Dendritic cell treated with granulocyte-macrophage colony-stimulating factor and Interleukin-4, amounts not matched to agents 40 ng/mL and 50 ng/mL, for 4 days (primary cell): ENCODE data around the gene ERCC4.
"Not testable (repeated sequence)": the region's sequence is repeated elsewhere in the genome, so short reads cannot be mapped to it uniquely, and the experiment has no call there.

ENCODE experiments used
- H3K27ac Mint-ChIP-seq: one replicate; pipeline ENCODE4 v1.8.0; 2022; ENCODE audit warnings: mild to moderate bottlenecking, mixed read lengths
- H3K27me3 Mint-ChIP-seq: one replicate; pipeline ENCODE4 v1.8.0; 2022; ENCODE audit warnings: mild to moderate bottlenecking, mixed read lengths
- H3K36me3 Mint-ChIP-seq: one replicate; pipeline ENCODE4 v1.8.0; 2022; ENCODE audit warnings: low read depth, mixed read lengths
- H3K4me1 Mint-ChIP-seq: one replicate; pipeline ENCODE4 v1.8.0; 2022; ENCODE audit warnings: low read depth, mixed read lengths
- H3K4me3 Mint-ChIP-seq: one replicate; pipeline ENCODE4 v1.8.0; 2022; ENCODE audit warnings: mild to moderate bottlenecking, moderate library complexity, mixed read lengths
- H3K9me3 Mint-ChIP-seq: one replicate; pipeline ENCODE4 v1.8.0; 2022; ENCODE audit warnings: mixed read lengths
- intact Hi-C: fragments of 100-400 bp; cut with micrococcal nuclease; formaldehyde crosslinking; loops from one replicate; pipeline ENCODE4 v1.15.0; 2022

Gene ERCC4

DNA sequence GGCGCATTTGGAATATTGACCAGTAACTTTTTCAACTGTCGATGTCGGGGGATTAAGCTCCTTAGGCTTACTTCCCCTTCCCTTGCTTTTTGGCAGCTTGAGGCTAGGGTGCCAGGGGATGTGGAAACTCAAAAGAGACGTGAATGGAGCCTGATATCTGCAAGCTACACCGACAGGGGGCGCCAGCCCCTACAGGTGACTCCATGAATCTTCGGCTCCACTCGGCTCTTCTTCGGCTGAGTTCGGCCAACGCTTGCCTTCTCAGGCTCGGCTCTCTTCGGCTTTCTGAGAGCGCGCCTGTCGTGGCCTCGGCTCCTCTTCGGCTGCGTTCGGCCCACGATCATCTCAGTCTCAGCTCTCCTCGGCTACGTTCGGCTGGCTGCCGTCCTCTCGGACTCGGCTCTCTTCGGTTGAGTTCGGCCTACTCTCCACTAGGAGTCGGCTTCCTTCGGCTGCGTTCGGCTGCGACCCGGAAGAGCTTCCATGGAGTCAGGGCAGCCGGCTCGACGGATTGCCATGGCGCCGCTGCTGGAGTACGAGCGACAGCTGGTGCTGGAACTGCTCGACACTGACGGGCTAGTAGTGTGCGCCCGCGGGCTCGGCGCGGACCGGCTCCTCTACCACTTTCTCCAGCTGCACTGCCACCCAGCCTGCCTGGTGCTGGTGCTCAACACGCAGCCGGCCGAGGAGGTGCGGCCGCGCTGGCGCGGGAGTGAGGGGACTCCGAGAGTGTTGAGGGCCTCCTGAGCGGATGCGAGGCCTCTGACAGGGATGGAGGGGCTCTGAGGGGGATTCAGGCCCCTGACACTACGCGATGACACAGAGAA, at the start of gene ERCC4:
Gene ERCC4 (plus strand): TSS at position 472 of the 827 bp plus-strand sequence. CDS start 12 bp downstream, at position 484.
- peaks cover 13% of the 10 kb centered on the region for H3K36me3 Mint-ChIP-seq

DNA sequence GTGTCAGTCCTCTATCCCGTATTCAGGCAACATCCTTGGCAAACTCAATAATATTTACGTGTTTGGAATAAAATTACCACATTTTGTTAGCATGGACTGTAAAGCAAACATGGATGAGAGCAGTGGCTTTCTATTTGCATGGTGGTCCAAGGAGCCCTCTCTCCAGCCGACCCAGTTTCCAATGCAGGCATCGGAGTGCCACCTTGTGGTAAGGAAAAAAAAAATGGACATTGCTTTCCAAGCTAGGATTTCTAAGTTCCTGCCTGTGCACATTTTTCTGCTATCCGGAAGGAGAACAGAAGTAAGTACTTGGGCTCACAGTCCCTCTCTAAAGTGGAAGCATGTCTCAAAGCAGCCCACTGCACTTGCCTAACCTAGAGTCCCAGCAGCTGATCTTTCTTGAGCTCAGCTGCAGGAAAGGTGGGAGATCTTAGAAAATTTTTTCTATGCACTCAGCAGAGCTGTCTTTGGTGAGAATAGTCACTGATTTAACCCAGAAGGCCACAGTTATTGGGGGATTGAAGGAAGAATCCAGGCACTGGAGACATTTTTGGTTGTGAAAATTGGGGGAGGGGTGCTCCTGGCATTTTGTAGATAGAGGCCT, 46.0 kb upstream of the ERCC4 start:
- Mint-ChIP-seq H3K36me3 (no peaks in the 10 kb centered on the region), H3K27me3 (peaks cover 4% of the 10 kb centered on the region), H3K4me1 (no peaks in the 10 kb centered on the region), H3K4me3 (no peak overlapping the region), H3K9me3 (no peaks in the 10 kb centered on the region), H3K27ac (no peak overlapping the region)
- intact Hi-C loops, result no loop called here

More for the DNA sequence above, at the start of gene ERCC4:
- intact Hi-C loops, result loop anchor here (5.0 kb wide), 2 partner anchors 367 to 382 kb away; no protein-coding TSS in a partner anchor
- peaks cover 7% of the 10 kb centered on the region for H3K27me3 Mint-ChIP-seq
- H3K9me3 Mint-ChIP-seq, result no peaks in the 10 kb centered on the region
- peak within 1 kb of the TSS; percentile 94 for H3K27ac Mint-ChIP-seq
- peak within 1 kb of the TSS; percentile 94 for H3K4me3 Mint-ChIP-seq
- peaks cover 30% of the 10 kb centered on the region for H3K4me1 Mint-ChIP-seq

DNA sequence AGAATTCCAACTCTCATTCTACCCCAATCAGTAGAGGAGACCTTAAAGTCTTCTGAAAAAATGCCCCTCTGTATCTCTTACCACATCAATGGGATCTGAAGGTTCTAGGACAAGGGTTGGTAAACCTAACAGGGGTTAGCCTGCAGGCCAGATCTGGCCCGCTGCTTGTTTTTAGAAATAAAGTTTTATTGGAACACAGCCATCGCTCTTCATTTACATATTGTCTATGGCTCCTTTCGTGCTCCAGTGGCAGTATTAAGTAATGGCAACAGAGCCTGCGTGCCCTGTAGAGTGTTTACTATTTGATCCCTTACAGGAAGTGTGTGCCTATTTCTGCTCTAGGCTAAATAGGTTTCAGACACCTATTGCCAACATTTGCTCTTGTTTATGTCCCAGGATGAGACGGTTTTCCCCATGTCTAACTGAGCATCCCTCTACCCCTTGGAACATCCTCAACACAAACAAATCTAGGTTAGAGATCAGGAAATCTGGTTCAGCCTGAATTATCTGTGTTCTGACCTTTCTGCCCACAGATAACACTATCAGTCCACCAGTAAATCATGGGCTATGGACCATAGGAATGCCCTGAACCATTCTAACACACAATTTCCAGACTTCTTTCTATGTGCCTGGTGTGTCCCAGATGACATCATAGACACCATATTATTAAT, 44.2 kb upstream of the ERCC4 start:
- Mint-ChIP-seq H3K27ac (no peak overlapping the region), H3K27me3 (peaks cover 4% of the 10 kb centered on the region), H3K9me3 (no peaks in the 10 kb centered on the region), H3K4me1 (no peaks in the 10 kb centered on the region), H3K36me3 (no peaks in the 10 kb centered on the region), H3K4me3 (no peak overlapping the region)
- intact Hi-C loops, result no loop called here

DNA sequence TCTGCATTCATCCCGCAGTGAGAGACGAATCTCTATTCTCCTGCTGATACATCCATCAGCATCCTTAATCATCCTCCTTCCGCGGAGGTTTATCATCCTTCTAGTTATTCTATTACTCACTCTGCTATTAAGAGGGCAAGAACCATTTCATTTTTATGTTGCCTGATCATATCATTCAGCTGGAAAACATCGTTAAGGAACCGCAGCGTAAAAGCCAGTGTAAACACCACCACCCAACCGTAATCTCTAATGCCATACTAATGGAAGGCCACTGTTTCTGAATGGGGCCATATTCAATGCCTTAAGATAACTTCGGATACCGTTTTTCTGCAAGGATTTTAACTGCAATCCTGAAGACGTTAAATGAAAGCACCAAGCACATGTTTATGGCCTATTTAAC, 36.7 kb upstream of the ERCC4 start:
- no peak overlapping the region for H3K27ac Mint-ChIP-seq
- H3K9me3 Mint-ChIP-seq, result peaks cover 14% of the 10 kb centered on the region
- intact Hi-C loops, result no loop called here
- no peaks in the 10 kb centered on the region for H3K27me3 Mint-ChIP-seq
- no peak overlapping the region for H3K4me3 Mint-ChIP-seq
- no peaks in the 10 kb centered on the region for H3K4me1 Mint-ChIP-seq
- no peaks in the 10 kb centered on the region for H3K36me3 Mint-ChIP-seq

DNA sequence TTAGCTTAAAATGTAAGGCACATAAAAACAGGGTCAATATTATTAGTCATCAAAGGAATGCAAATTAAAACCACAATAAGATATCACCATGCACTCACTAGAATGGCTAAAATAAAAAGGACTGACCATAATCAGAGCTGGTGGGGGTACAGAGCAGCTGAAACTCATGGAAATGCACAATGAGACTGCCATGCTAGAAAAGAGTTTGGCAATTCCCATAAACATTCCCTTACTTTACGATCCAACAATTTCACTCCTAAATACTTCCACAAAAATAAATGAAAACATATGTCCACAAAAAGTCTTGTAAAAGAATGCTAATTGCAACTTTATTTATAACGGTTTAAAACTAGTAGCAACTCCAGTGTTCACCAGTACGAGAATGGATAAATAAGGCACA, 36.1 kb upstream of the ERCC4 start:
- intact Hi-C loops, result no loop called here
- H3K4me1 Mint-ChIP-seq, result no peaks in the 10 kb centered on the region
- H3K27me3 Mint-ChIP-seq, result no peaks in the 10 kb centered on the region
- H3K9me3 Mint-ChIP-seq, result peaks cover 17% of the 10 kb centered on the region
- no peak overlapping the region for H3K4me3 Mint-ChIP-seq
- H3K27ac Mint-ChIP-seq, result no peak overlapping the region
- H3K36me3 Mint-ChIP-seq, result no peaks in the 10 kb centered on the region

DNA sequence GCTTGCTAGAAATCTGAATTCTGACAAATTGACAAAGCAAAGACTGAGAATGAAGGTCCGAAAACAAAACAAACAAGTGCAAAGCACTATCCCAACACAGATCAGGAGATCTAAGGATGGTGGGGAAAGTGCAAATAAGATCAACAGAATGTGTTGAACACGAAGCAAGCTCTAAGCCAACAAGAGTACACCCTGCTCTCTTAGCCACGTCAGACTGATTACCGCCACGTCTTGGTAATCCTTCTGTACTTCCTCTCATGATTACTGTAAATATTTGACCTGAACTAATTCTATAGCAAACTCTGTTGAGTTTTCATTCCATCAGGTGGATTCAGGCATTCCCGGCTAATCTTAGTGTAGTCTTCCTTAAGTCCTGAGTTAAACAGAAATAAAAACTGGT, 34.3 kb upstream of the ERCC4 start:
- H3K27me3 Mint-ChIP-seq, result no peaks in the 10 kb centered on the region
- H3K36me3 Mint-ChIP-seq, result no peaks in the 10 kb centered on the region
- no peak overlapping the region for H3K27ac Mint-ChIP-seq
- no peak overlapping the region for H3K4me3 Mint-ChIP-seq
- peaks cover 35% of the 10 kb centered on the region for H3K9me3 Mint-ChIP-seq
- intact Hi-C loops, result no loop called here
- no peaks in the 10 kb centered on the region for H3K4me1 Mint-ChIP-seq

DNA sequence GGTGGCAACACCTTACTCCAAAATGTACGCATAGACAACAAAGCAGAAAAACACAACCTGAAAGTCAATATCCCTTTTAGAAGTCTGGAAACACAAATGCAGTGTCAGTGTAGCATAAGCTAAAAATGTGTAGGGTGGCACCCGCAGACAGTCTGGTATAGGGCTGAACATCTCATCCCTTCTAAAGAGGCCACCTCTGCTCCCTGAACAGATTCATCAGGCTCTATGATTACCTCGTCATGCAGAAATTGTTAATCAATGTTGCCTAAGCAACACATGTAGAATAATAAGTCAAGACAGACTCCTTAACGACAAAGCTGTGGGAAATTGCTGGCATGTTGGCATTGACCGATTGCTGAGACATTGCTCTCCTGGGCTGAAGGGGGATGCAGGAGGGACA, 33.3 kb upstream of the ERCC4 start:
- Mint-ChIP-seq H3K36me3 (no peaks in the 10 kb centered on the region), H3K4me1 (no peaks in the 10 kb centered on the region), H3K27me3 (no peaks in the 10 kb centered on the region), H3K4me3 (no peak overlapping the region), H3K9me3 (peaks cover 36% of the 10 kb centered on the region), H3K27ac (no peak overlapping the region)
- intact Hi-C loops, result no loop called here

DNA sequence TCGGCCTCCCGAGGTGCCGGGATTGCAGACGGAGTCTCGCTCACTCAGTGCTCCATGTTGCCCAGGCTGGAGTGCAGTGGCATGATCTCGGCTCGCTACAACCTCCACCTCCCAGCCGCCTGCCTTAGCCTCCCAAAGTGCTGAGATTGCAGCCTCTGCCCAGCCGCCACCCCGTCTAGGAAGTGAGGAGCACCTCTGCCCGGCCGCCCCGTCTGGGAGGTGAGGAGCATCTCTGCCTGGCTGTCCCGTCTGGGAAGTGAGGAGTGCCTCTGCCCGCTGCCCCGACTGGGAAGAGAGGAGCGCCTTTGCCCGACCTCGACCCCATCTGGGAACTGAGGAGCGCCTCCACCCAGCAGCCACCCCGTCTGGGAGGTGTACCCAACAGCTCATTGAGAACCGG, 30.6 kb upstream of the ERCC4 start:
- H3K27me3 Mint-ChIP-seq, H3K4me3 Mint-ChIP-seq, H3K4me1 Mint-ChIP-seq, H3K36me3 Mint-ChIP-seq, H3K27ac Mint-ChIP-seq, intact Hi-C loops: not testable (repeated sequence)
- peaks cover 36% of the 10 kb centered on the region for H3K9me3 Mint-ChIP-seq

DNA sequence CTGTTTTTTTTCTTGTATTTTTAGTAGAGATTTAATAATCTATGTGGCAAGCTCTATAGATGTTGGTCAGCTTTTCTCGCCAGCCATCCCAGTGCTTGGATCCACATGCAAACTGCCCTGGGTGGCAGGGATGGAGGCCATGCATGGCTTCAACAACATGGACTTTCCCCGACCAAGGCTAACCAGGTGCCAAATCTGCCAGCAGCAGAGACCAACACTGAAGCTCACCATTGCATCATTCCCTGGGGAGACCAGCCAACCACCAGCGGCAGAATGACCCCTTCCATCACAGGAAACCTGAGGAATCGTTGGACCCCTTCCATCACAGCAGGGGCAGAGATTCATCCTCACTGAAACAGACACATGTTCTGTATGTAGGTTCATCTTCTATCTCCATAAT, 27.7 kb upstream of the ERCC4 start:
- intact Hi-C loops, result no loop called here
- H3K4me1 Mint-ChIP-seq, result no peaks in the 10 kb centered on the region
- no peaks in the 10 kb centered on the region for H3K36me3 Mint-ChIP-seq
- H3K27ac Mint-ChIP-seq, result no peak overlapping the region
- peaks cover 2% of the 10 kb centered on the region for H3K27me3 Mint-ChIP-seq
- no peak overlapping the region for H3K4me3 Mint-ChIP-seq
- H3K9me3 Mint-ChIP-seq, result peaks cover 27% of the 10 kb centered on the region

DNA sequence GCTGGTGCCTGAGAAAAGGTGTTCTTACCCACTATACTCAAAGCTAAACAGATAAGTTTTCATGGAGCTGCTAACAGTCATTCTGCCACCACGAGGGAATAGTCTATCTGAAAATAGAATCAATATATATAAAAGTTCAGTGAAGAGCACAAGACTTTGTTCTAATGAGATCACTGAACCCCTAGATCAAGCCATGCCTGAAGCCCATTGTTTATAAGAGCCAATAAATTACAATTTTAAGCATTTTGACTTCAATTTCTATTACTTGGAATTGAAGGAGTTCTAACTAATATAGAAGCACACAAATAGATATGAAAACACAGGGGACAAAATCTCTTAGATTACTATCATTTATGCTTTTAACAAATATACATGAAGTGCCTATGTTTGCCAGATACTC, 24.4 kb upstream of the ERCC4 start:
- H3K4me3 Mint-ChIP-seq, result no peak overlapping the region
- H3K9me3 Mint-ChIP-seq, result peaks cover 2% of the 10 kb centered on the region
- peaks cover 3% of the 10 kb centered on the region for H3K27me3 Mint-ChIP-seq
- no peak overlapping the region for H3K27ac Mint-ChIP-seq
- intact Hi-C loops, result no loop called here
- no peaks in the 10 kb centered on the region for H3K4me1 Mint-ChIP-seq
- H3K36me3 Mint-ChIP-seq, result no peaks in the 10 kb centered on the region

DNA sequence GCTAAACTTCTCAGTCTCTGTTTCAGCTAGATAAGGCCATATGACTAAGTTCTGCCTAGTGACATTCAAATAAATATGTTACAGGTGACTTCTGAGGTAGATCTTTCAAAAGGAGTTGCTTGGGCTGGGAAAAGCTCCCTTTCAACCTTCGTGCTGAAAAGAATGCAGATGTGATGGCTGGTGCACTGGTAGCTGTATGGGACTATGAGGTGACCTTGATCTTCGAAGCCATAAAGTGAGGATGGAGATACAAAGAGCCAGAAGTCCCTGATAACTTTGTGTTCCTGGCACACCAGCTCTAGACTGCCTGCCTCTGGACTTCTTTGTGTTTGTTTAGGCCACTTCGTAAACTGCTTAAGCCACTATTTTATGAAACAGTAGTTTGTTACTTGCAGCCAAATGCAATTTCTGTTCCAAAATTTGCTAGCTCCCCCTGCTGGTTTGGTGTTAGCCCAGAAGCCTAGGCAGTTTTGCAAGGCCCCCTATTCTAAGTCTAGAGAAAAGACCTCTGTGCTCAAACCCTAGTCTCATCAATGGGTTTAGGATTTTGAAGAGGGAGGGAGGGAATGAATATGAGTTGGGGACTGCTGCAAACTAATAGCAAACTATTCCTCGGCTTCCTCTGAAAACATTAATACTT, 23.3 kb upstream of the ERCC4 start:
- Mint-ChIP-seq H3K9me3 (no peaks in the 10 kb centered on the region), H3K27me3 (peaks cover 3% of the 10 kb centered on the region), H3K4me1 (no peaks in the 10 kb centered on the region), H3K4me3 (no peak overlapping the region), H3K27ac (no peak overlapping the region), H3K36me3 (no peaks in the 10 kb centered on the region)
- intact Hi-C loops, result no loop called here

DNA sequence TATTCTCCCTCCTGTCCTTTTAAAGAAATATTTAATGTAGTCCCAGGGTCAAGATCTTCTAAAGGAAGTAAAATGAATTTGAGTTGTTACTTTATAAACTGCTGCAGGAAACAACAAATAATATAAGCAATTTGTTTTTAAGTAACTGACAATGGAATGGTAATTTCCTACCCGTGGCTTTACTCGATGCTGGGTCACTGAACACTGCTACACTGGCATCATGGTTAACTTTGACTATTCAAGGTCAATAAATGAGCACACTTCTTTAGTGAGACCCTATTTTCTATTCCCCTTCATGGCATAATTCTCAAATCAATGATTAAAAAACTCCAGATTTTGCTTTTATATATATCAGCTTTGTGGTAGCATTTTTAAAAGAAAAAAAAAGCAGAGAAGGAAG, 22.1 kb upstream of the ERCC4 start:
- no peaks in the 10 kb centered on the region for H3K4me1 Mint-ChIP-seq
- intact Hi-C loops, result no loop called here
- no peaks in the 10 kb centered on the region for H3K9me3 Mint-ChIP-seq
- no peaks in the 10 kb centered on the region for H3K36me3 Mint-ChIP-seq
- H3K27ac Mint-ChIP-seq, result no peak overlapping the region
- no peak overlapping the region for H3K4me3 Mint-ChIP-seq
- peaks cover 8% of the 10 kb centered on the region for H3K27me3 Mint-ChIP-seq

DNA sequence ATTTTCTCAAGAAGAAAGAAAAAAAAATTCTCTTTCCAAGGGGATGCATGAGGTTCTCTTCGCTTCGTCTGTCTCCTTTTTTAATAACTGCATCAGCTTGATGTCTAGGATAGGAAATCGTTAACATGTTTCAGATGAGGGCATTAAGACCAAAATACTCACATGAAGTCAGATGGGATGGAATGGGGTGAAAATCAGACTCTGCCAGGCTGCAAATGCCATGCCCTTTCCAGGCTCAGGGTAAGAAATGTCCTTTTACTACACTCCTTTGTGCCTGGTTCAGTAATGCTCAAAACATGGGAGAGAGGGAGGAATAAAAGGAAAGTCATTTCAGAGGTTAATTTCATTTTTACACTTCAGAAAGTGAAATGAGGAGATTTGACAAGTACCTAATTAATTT, 21.7 kb upstream of the ERCC4 start:
- Mint-ChIP-seq H3K36me3 (no peaks in the 10 kb centered on the region), H3K4me1 (no peaks in the 10 kb centered on the region), H3K4me3 (no peak overlapping the region), H3K27ac (no peak overlapping the region), H3K9me3 (no peaks in the 10 kb centered on the region), H3K27me3 (peaks cover 11% of the 10 kb centered on the region)
- intact Hi-C loops, result no loop called here

DNA sequence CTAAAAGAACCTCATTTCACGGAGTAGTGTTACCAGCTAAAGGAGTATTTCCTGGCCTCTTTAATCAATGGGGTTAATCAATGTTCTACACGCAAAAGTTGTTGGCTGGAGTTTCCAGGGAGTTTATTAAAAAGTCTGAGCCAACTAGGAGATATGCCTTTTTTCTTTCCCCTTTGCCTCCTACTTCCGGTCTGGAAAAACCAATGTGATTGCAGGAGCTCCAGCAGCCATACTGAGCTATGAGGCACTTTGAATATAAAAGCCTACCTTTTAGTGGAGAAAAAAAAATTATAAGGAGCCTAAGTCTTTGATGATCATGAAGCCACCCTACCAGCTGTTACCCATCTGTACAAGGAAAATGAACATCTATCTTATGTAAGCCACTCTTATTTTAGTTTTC, 17.9 kb upstream of the ERCC4 start:
- Mint-ChIP-seq H3K36me3 (no peaks in the 10 kb centered on the region), H3K27me3 (peaks cover 16% of the 10 kb centered on the region), H3K4me1 (peaks cover 7% of the 10 kb centered on the region), H3K27ac (no peak overlapping the region), H3K4me3 (no peak overlapping the region), H3K9me3 (no peaks in the 10 kb centered on the region)
- intact Hi-C loops, result no loop called here
